H9 (cell line): Measurements from ENCODE around the gene CD151. TPM values are rescaled to one million over a fixed set of nuclear protein-coding genes. Genes with fewer than 3 reads are reported as not detected.

ENCODE experiments used
- DNase-seq: peaks from one replicate; pipeline ENCODE4 v3.0.0-alpha.2; 2017
- H2AFZ ChIP-seq: one replicate; pipeline ENCODE4 v1.6.1; 2013; ENCODE audit warnings: mild to moderate bottlenecking, low read length, control low read depth, moderate library complexity
- H2AK5ac ChIP-seq: 2 replicates; pipeline ENCODE4 v1.6.1; 2013; ENCODE audit warnings: low read length, control low read depth, mixed read lengths; ENCODE audit not compliant: insufficient read length
- H2BK120ac ChIP-seq: one replicate; pipeline ENCODE4 v1.6.1; 2013; ENCODE audit warnings: low read depth, mild to moderate bottlenecking, low read length, control low read depth, inconsistent platforms; ENCODE audit not compliant: poor library complexity, severe bottlenecking
- H2BK12ac ChIP-seq: 2 replicates; pipeline ENCODE4 v1.6.1; 2013; ENCODE audit warnings: low read length, control low read depth, mixed read lengths, low read depth; ENCODE audit not compliant: insufficient read length
- H2BK15ac ChIP-seq: 2 replicates; pipeline ENCODE4 v1.6.1; 2013; ENCODE audit warnings: low read depth, low read length, control low read depth
- H2BK20ac ChIP-seq: one replicate; pipeline ENCODE4 v1.6.1; 2013; ENCODE audit warnings: low read depth, mild to moderate bottlenecking, low read length, control low read depth, inconsistent platforms; ENCODE audit not compliant: poor library complexity, severe bottlenecking
- H2BK5ac ChIP-seq: 2 replicates; pipeline ENCODE4 v1.6.1; 2013; ENCODE audit warnings: low read length, control low read depth, mixed read lengths; ENCODE audit not compliant: insufficient read length
- H3K14ac ChIP-seq: 2 replicates; pipeline ENCODE4 v1.6.1; 2013; ENCODE audit warnings: low read length, control low read depth; ENCODE audit not compliant: insufficient read depth
- H3K18ac ChIP-seq: 2 replicates; pipeline ENCODE4 v1.6.1; 2013; ENCODE audit warnings: low read depth, mild to moderate bottlenecking, mixed read lengths, low read length, control low read depth; ENCODE audit not compliant: insufficient read length
- H3K23ac ChIP-seq: 2 replicates; pipeline ENCODE4 v1.6.1; 2013; ENCODE audit warnings: low read length, control low read depth, mixed read lengths, low read depth; ENCODE audit not compliant: insufficient read length
- H3K23me2 ChIP-seq: 2 replicates; pipeline ENCODE4 v1.6.1; 2013; ENCODE audit warnings: low read depth, mild to moderate bottlenecking, mixed read lengths, low read length, control low read depth; ENCODE audit not compliant: insufficient read length, poor library complexity, severe bottlenecking
- H3K27ac ChIP-seq: 2 replicates; pipeline ENCODE4 v1.5.1; 2013; ENCODE audit warnings: low read length, control low read depth, mixed read lengths, low read depth; ENCODE audit not compliant: insufficient read length
- H3K27me3 ChIP-seq: 2 replicates; pipeline ENCODE4 v1.6.1; 2013; ENCODE audit warnings: low read length, control low read depth, inconsistent platforms; ENCODE audit not compliant: insufficient read depth
- H3K4ac ChIP-seq: 2 replicates; pipeline ENCODE4 v1.6.1; 2013; ENCODE audit warnings: low read depth, mild to moderate bottlenecking, control low read depth, inconsistent platforms, low read length, moderate library complexity
- H3K4me1 ChIP-seq: 2 replicates; pipeline ENCODE4 v1.6.1; 2013; ENCODE audit warnings: low read length, control low read depth, inconsistent platforms; ENCODE audit not compliant: insufficient read depth
- H3K4me2 ChIP-seq: 2 replicates; pipeline ENCODE4 v1.6.1; 2013; ENCODE audit warnings: low read length, control low read depth, mixed read lengths; ENCODE audit not compliant: insufficient read length, insufficient read depth
- H3K56ac ChIP-seq: 2 replicates; pipeline ENCODE4 v1.6.1; 2013; ENCODE audit warnings: low read depth, mild to moderate bottlenecking, mixed read lengths, low read length, control low read depth; ENCODE audit not compliant: insufficient read length
- H3K79me1 ChIP-seq: 2 replicates; pipeline ENCODE4 v1.6.1; 2013; ENCODE audit warnings: low read depth, mild to moderate bottlenecking, moderate library complexity, low read length, control low read depth, inconsistent platforms; ENCODE audit not compliant: insufficient read depth, poor library complexity, severe bottlenecking
- H3K79me2 ChIP-seq: 2 replicates; pipeline ENCODE4 v1.6.1; 2013; ENCODE audit warnings: low read length, control low read depth, inconsistent platforms; ENCODE audit not compliant: insufficient read depth
- H3K9ac ChIP-seq: 2 replicates; pipeline ENCODE4 v1.6.1; 2013; ENCODE audit warnings: low read length, control low read depth, mixed read lengths; ENCODE audit not compliant: insufficient read length; ENCODE audit errors: extremely low read depth
- H3K9me3 ChIP-seq: one replicate; pipeline ENCODE4 v1.6.1; 2013; ENCODE audit warnings: low read depth, low read length, inconsistent platforms; ENCODE audit not compliant: control insufficient read depth
- H3T11ph ChIP-seq: one replicate; pipeline ENCODE4 v1.6.1; 2013; ENCODE audit warnings: mild to moderate bottlenecking, low read length, control low read depth, inconsistent platforms
- H4K20me1 ChIP-seq: one replicate; pipeline ENCODE4 v1.6.1; 2013; ENCODE audit not compliant: control insufficient read depth, insufficient read length, insufficient read depth
- H4K5ac ChIP-seq: 2 replicates; pipeline ENCODE4 v1.6.1; 2013; ENCODE audit warnings: low read depth, mild to moderate bottlenecking, mixed read lengths, low read length, control low read depth; ENCODE audit not compliant: insufficient read length
- H4K8ac ChIP-seq: replicated peaks from 2 replicates; pipeline ENCODE4 v1.6.1; 2013; ENCODE audit warnings: low read length, control low read depth, mixed read lengths, low read depth; ENCODE audit not compliant: insufficient read length
- H4K91ac ChIP-seq: 2 replicates; pipeline ENCODE4 v1.6.1; 2013; ENCODE audit warnings: low read depth, mild to moderate bottlenecking, moderate library complexity, mixed read lengths, low read length, control low read depth; ENCODE audit not compliant: insufficient read length
- H3K27ac Mint-ChIP-seq, 3 experiments: 2 replicates in 2 of 3; 3 replicates in 1 of 3; pipeline ENCODE4 v1.8.0; 2020 to 2021; ENCODE audit warnings: mixed read lengths in 3 of 3, mild to moderate bottlenecking in 1 of 3, moderate library complexity in 1 of 3
- H3K27me3 Mint-ChIP-seq: 2 replicates; pipeline ENCODE4 v1.8.0; 2021; ENCODE audit warnings: low read depth, mild to moderate bottlenecking, moderate library complexity, mixed read lengths
- H3K36me3 Mint-ChIP-seq, 3 experiments: 2 replicates in 2 of 3; 3 replicates in 1 of 3; pipeline ENCODE4 v1.8.0; 2020 to 2021; ENCODE audit warnings: low read depth in 3 of 3, mixed read lengths in 3 of 3; ENCODE audit not compliant: insufficient read depth in 1 of 3
- H3K4me1 Mint-ChIP-seq, 2 experiments: 2 replicates each; pipeline ENCODE4 v1.8.0; 2020; ENCODE audit warnings: mixed read lengths in 2 of 2
- H3K4me3 Mint-ChIP-seq, 2 experiments: 2 replicates in 1 of 2; 3 replicates in 1 of 2; pipeline ENCODE4 v1.8.0; 2020 to 2021; ENCODE audit warnings: mild to moderate bottlenecking in 2 of 2, mixed read lengths in 2 of 2, moderate library complexity in 1 of 2
- H3K9me3 Mint-ChIP-seq, 2 experiments: 2 replicates in 1 of 2; 3 replicates in 1 of 2; pipeline ENCODE4 v1.8.0; 2020; ENCODE audit warnings: mild to moderate bottlenecking in 2 of 2, mixed read lengths in 2 of 2, moderate library complexity in 1 of 2
- WGBS: extraction: QIAGEN DNeasy Blood & Tissue Kit; methylation state at CpG from one replicate; pipeline ENCODE4 v1.1.7; 2013; ENCODE audit warnings: missing lambda C conversion rate, low lambda C conversion rate, mixed read lengths; ENCODE audit not compliant: insufficient read length; ENCODE audit errors: extremely low coverage; 5-methylcytosine and 5-hydroxymethylcytosine counted together
- total RNA-seq: library from RNA; stranded (reverse); gene quantifications from 2 replicates; pipeline ENCODE4 v1.2.1, GENCODE V29; 2021
- TF ChIP-seq, protein P1 (sequence below): fragments of 200-600 bp; sonication (generic); conservative IDR thresholded peaks from 3 replicates; pipeline ENCODE4 v1.8.0; 2021; ENCODE audit warnings: antibody characterized with exemption, mild to moderate bottlenecking

Gene CD151
- total RNA-seq, 1 experiment from 2014 or later: 138 TPM

DNA sequence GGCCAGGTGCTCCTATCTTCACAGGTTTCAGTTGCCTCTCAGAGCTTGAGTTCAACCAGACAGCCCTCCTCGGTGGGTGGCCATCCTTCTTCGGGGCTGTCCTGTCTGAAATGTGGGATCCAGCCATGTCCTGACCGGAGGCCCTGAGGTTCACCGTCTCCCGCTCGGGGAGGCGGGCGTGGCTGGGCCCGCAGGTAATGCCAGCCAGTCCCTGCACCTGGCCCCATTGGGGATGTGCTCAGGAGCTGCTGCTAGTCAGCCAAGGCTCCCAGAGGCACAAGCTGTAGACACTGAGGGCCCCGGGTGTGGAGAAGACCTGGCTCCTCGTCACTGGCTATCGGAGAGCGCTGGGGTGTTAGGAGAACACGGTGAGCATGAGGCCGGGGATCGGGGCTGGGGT is 42.5 kb downstream of the CD151 start:
- Mint-ChIP-seq H3K27me3 (peaks cover 3% of the 10 kb centered on the region; the same call in 1 of the 2 replicates), H3K27ac (no peak overlapping the region), H3K9me3 (no peaks in the 10 kb centered on the region), H3K36me3 (peaks cover 20 to 43% (median 37%) of the 10 kb centered on the region in 3 experiments), H3K4me1 (peaks cover 3 to 4% of the 10 kb centered on the region in 2 experiments), H3K4me3 (no peak overlapping the region)
- Histone ChIP-seq H3K18ac (no peak overlapping the region), H2AK5ac (no peak overlapping the region), H3K23ac (no peak overlapping the region), H2BK5ac (no peak overlapping the region), H4K91ac (no peak overlapping the region), H3K14ac (no peak overlapping the region), H3K27ac (no peak overlapping the region), H3K27me3 (no peaks in the 10 kb centered on the region), H2BK120ac (no peak overlapping the region), H3K4me2 (no peak overlapping the region), H3K79me2 (no peaks in the 10 kb centered on the region), H4K20me1 (no peaks in the 10 kb centered on the region), H4K8ac (no peak overlapping the region), H3T11ph (no peak overlapping the region), H3K4me1 (0 out of 2 replicates have a peak, but pooled peaks cover 2% of the 10 kb centered on the region), H3K4ac (no peak overlapping the region), H3K23me2 (no peaks in the 10 kb centered on the region), H3K9me3 (no peaks in the 10 kb centered on the region), H4K5ac (no peak overlapping the region), H3K79me1 (no peaks in the 10 kb centered on the region), H2AFZ (no peak overlapping the region), H3K56ac (no peak overlapping the region), H3K9ac (no peak overlapping the region), H2BK20ac (no peak overlapping the region), H2BK12ac (no peak overlapping the region), H2BK15ac (no peak overlapping the region)
- TF ChIP-seq, protein P1, sequence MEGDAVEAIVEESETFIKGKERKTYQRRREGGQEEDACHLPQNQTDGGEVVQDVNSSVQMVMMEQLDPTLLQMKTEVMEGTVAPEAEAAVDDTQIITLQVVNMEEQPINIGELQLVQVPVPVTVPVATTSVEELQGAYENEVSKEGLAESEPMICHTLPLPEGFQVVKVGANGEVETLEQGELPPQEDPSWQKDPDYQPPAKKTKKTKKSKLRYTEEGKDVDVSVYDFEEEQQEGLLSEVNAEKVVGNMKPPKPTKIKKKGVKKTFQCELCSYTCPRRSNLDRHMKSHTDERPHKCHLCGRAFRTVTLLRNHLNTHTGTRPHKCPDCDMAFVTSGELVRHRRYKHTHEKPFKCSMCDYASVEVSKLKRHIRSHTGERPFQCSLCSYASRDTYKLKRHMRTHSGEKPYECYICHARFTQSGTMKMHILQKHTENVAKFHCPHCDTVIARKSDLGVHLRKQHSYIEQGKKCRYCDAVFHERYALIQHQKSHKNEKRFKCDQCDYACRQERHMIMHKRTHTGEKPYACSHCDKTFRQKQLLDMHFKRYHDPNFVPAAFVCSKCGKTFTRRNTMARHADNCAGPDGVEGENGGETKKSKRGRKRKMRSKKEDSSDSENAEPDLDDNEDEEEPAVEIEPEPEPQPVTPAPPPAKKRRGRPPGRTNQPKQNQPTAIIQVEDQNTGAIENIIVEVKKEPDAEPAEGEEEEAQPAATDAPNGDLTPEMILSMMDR: no peak
- WGBS: no CpG with 5 or more reads among the region's 16 CpGs
- DNase-seq: no peak
